ENCODE measurements around the gene TCF3.
A peak's percentile ranks its signal among the peaks of the same experiment; 100 is the strongest.
"Not testable (repeated sequence)": the region's sequence is repeated elsewhere in the genome, so short reads cannot be mapped to it uniquely, and the experiment has no call there.

TCF3 gene

DNA sequence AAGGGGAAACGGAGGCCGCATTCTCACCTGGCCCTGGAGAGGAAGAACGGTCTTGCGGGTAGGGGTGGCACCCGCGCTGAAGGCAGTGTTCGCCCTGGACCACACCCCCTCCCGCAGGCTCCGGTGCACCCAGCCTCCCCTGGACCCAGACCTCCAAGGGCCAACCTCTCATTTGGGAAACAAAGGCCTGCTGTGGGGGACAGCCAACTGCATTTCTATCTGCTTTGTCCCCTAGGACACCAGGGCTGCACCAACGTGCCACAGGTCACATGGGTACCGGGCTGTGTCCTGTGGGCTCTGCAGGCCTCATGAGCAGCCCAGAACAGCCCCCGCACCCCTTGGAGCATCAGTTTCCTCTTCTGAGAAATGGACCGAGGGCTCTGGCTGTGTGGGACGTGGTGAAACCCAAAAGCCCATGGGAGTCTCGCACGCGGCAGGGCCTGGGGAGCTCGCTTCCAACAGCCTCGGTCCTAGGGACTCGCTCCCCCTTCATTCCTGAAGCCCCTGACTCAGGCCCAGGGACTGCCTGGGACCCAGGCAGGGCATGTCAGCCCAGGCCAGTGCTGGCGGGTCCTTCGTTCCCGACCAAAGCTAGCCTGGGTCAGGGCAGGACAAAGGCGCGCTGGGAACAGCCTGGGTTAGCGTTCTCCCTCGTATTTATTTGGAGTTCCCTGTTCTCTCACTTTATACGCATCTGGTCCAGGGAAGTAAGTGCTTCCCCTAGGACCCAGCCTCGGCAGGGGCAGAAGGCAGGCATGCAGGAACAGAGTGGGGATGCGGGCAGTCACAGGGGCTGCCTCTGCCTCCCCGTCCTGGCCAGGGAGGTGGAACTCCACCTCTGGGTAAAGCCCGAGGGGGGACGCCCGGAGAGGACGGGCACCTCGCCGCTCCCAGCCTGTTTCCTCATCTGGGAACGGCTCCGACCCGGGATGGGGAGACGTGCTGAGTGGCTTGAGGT is 4.6 kb downstream of the TCF3 start:
- FAIRE-seq: no peak
- DNase-seq (ENCODE audit: insufficient read length): no peak

DNA sequence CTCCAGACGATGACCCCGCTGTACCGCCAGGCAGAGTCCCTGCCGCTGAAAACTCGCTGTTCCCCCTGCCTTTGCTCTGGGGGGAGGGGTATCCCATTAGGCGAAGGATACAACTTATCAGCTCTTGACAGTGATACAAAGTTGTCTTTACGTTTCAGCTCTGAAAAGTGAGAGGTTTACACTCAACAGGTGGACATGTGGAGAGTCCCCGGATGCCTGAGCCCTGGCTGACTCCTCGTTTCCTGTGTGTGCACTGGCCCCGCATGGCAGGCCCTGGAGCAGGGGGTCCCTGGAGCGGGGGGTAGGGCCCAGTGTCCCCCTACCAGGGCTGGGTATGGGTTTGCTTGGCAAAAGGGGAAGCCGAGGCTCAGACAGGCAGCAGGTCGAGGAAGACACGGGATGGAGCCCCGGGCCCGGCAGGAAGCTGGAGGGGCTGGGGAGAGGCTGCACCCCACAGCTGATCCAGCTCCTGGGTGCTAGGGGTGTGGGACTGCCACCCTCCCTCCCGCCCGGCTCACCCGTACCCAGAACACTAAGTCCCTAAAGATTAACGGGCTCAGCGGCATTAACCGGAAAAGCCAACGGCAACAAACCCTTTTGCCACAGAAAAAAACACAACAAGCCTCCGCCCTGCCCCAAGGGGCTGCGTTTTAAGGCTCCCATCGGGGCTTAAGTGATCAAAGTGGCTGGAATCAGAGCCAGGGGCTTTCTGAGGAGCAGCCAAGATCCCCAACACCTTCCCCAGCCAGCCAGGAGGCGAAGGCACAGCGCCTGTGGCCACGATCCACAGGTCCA is 5.6 kb downstream of the TCF3 start:
- no peak for FAIRE-seq
- no peak for DNase-seq (ENCODE audit: insufficient read length)

More for the DNA sequence above, 4.6 kb downstream of the TCF3 start:
- no peak for TF ChIP-seq TAF1 (IDR thresholded peaks at IDR 0.05; ENCODE audit: borderline replicate concordance, low read depth, low read length)
- TF ChIP-seq POLR2AphosphoS5 (IDR thresholded peaks at IDR 0.05; ENCODE audit: low read depth, low read length): 0 out of 2 replicates have a peak, but pooled peaks have one; percentile 35
- TF ChIP-seq POLR2A (IDR thresholded peaks at IDR 0.05; ENCODE audit: low read depth, low read length): peak; percentile 56

DNA sequence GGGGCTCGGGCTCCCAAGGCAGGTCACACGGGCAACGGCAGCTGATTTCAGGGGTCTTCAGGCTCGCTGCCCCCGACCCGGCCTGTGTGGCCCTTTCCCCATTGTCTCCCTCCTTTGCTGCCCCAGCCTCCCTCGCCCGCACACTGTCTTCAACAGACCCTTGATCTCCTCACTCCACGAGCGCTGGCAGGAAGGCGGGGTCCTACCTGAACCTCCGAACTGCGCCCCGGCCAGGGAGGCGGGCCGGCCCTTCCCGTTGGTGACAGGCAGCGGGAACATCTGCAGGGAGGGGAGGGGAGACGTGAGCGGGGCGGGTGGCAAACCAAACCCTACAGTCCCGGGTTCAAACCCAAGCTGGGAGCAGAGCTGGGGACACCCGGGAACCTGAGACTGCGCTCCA is 6.3 kb downstream of the TCF3 start:
- DNase-seq (ENCODE audit: insufficient read length) (no peak), FAIRE-seq (no peak)
- TF ChIP-seq TAF1 (IDR thresholded peaks at IDR 0.05; ENCODE audit: borderline replicate concordance, low read depth, low read length) (no peak), POLR2A (IDR thresholded peaks at IDR 0.05; ENCODE audit: low read depth, low read length) (no peak), POLR2AphosphoS5 (IDR thresholded peaks at IDR 0.05; ENCODE audit: low read depth, low read length) (no peak)

More for the DNA sequence above, 5.6 kb downstream of the TCF3 start:
- TF ChIP-seq POLR2A (IDR thresholded peaks at IDR 0.05; ENCODE audit: low read depth, low read length) (0 out of 2 replicates have a peak, but pooled peaks have one; percentile 16), POLR2AphosphoS5 (IDR thresholded peaks at IDR 0.05; ENCODE audit: low read depth, low read length) (peak; percentile 5; the same call in 1 of the 2 replicates), TAF1 (IDR thresholded peaks at IDR 0.05; ENCODE audit: borderline replicate concordance, low read depth, low read length) (no peak)

DNA sequence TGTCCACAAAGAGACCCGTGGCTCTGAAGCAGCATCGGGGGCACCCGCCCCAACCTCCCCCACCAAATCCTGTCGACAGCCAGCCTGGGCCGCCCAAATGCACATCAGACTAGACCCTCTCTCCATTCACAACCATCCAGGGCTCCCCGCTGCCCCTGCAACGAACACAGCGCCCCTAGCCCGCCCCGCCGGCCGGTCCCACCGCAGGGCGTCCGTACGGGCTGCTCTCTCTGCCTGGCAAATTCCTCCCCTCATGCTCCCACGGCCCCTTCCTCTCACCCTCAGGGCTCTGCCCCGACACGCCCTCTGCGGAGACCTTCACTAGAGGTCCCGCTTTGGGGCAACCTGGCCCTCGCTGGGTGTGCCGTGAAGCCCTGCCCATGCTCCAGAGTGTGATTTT is 7.1 kb downstream of the TCF3 start:
- TF ChIP-seq TAF1 (IDR thresholded peaks at IDR 0.05; ENCODE audit: borderline replicate concordance, low read depth, low read length): no peak
- no peak for TF ChIP-seq POLR2A (IDR thresholded peaks at IDR 0.05; ENCODE audit: low read depth, low read length)
- 0 out of 2 replicates have a peak, but pooled peaks have one; percentile 17 for TF ChIP-seq POLR2AphosphoS5 (IDR thresholded peaks at IDR 0.05; ENCODE audit: low read depth, low read length)
- FAIRE-seq: no peak

DNA sequence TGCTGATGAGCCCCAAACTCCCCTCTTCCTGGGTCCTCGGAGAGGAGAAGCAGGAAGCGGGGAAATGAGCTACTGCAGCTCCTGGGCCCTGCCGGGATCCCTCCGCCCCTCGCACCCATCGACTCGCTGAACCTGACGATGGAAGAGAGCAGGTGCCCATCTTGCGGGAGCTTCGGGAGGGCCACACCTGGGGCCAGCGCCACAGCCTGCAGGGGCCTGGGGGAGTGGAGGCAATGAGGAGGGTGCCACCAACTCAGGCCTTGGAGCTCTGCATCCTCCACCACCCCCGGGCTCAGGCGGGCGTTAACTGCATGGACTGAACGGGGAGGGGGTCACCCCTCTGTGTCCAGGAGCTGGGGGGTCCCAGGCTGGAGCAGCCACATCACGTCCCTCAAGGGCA is 8.3 kb downstream of the TCF3 start:
- no peak for FAIRE-seq
- TF ChIP-seq POLR2AphosphoS5 (IDR thresholded peaks at IDR 0.05; ENCODE audit: low read depth, low read length) (no peak), POLR2A (IDR thresholded peaks at IDR 0.05; ENCODE audit: low read depth, low read length) (no peak), TAF1 (IDR thresholded peaks at IDR 0.05; ENCODE audit: borderline replicate concordance, low read depth, low read length) (no peak)
- DNase-seq (ENCODE audit: insufficient read length): no peak

More for the DNA sequence above, 7.1 kb downstream of the TCF3 start:
- no peak for DNase-seq (ENCODE audit: insufficient read length)

DNA sequence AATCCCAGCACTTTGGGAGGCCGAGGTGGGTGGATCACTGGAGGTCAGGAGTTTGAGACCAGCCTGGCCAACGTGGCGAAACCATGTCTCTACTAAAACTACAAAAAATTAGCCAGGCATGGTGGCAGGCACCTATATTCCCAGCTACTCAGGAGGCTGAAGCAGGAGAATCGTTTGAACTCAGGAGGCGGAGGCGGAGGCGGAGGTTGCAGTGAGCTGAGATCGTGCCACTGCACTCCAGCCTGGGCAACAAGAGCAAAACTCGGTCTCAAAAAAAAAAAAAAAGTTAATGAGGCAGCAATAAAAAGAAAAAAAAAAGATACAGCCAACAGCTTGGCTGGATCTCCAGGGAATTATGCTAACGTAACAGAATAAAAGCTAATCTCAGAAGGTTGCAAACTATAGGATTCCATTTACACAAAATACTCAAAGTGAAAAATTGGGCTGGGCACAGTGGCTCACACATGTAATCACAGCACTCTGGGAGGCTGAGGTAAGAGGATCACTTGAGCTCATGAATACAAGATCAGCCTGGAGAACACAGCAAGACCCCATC is 11.4 kb downstream of the TCF3 start:
- FAIRE-seq; DNase-seq (ENCODE audit: insufficient read length): not testable (repeated sequence)

DNA sequence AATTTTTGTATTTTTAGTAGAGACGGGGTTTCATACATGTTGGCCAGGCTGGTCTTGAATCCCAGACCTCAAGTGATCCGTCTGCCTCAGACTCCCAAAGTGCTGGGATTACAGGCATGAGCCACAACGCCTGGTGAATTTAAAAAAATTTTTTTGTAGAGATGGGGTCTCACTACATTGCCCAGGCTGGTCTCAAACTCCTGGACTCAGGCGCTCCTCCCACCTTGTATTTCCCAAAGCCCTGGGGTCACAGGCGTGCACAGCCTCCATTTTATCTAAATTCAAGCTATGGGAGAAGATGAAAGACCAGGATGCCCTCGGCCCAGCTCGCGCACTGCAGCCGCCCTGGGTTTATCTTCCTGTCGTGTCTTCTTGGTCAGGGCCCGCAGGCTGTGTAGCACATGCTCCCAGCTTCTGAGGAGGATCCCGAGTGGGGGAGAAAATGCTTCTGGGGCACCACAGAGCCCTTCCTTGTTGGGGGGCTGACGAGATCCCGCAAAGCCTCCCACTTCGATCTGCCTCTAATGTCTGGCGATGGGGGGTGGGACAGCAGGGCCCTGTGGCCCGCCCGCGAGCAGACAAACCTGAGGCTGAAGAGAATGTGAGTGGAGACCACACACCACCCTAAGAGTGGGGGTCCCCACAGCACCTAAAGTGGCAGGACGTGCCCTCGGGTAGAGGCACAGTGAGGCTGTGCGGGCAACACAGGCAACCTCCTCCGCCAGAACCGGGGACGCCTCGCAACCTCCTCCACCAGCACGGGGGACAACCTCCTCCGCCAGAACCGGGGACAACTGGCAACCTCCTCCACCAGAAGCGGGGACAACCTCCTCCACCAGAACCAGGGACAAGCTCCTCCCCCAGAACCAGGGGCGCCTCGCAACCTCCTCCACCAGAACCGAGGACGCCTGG is 15.8 kb downstream of the TCF3 start:
- no peak for DNase-seq (ENCODE audit: insufficient read length)
- no peak for TF ChIP-seq POLR2A (IDR thresholded peaks at IDR 0.05; ENCODE audit: low read depth, low read length)
- TF ChIP-seq POLR2AphosphoS5 (IDR thresholded peaks at IDR 0.05; ENCODE audit: low read depth, low read length): 0 out of 2 replicates have a peak, but pooled peaks have one; percentile 19
- no peak for TF ChIP-seq TAF1 (IDR thresholded peaks at IDR 0.05; ENCODE audit: borderline replicate concordance, low read depth, low read length)

DNA sequence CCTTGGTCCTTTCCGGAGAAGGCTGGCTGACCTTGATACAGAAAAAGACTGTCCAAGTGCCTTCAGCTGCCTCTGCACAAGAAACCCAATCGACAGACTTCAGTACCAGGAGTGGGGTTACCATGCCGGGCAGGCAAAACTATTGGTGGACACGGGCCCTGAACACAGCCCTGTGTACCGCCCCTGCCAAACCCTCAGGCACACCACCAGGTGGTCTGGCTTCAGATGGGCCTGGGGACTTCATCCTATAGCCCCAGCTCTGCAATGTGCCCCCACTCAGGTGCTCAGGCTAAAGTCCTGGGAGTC is 17.5 kb downstream of the TCF3 start:
- TF ChIP-seq POLR2AphosphoS5 (IDR thresholded peaks at IDR 0.05; ENCODE audit: low read depth, low read length): no peak
- TF ChIP-seq TAF1 (IDR thresholded peaks at IDR 0.05; ENCODE audit: borderline replicate concordance, low read depth, low read length): no peak
- peak; percentile 28; the same call in 1 of the 2 replicates for TF ChIP-seq POLR2A (IDR thresholded peaks at IDR 0.05; ENCODE audit: low read depth, low read length)
- no peak for DNase-seq (ENCODE audit: insufficient read length)
- peak; percentile 27 for FAIRE-seq

More for the DNA sequence above, 15.8 kb downstream of the TCF3 start:
- no peak for FAIRE-seq

DNA sequence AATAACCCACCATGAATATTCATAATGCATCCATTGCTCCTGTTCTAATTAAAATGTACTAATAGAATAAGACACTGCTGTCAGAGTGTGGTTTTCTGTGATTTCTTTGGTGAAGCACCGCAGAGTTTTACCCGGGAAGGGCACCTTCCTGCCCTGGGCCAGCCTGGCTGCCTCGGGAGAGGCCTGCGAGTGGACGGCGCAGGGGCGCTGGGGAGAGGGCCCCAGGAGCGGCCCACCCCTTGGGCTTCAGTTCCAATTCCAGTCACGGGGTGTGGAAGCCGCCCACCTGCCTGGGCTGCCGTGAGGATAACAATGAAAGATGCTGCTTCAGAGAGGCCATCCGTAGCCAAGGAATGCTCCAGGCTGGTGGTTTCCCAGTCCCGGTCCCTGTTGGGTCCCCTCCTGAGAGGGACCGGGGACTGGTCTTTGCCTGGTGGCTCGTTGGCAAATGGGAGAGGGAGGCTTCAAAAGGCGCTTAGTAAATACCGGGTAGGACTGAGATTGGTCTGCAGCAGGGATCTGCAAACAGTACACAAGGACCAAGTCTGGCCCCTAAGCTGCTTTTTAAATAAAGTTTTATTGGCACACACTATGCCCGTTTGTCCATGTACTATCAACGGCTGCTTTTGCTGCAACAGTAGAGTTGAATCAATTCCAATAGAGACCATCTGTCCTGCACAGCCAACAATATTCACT is 18.0 kb downstream of the TCF3 start:
- DNase-seq (ENCODE audit: insufficient read length) (no peak), FAIRE-seq (no peak)
- TF ChIP-seq POLR2A (IDR thresholded peaks at IDR 0.05; ENCODE audit: low read depth, low read length) (no peak), POLR2AphosphoS5 (IDR thresholded peaks at IDR 0.05; ENCODE audit: low read depth, low read length) (no peak), TAF1 (IDR thresholded peaks at IDR 0.05; ENCODE audit: borderline replicate concordance, low read depth, low read length) (no peak)

DNA sequence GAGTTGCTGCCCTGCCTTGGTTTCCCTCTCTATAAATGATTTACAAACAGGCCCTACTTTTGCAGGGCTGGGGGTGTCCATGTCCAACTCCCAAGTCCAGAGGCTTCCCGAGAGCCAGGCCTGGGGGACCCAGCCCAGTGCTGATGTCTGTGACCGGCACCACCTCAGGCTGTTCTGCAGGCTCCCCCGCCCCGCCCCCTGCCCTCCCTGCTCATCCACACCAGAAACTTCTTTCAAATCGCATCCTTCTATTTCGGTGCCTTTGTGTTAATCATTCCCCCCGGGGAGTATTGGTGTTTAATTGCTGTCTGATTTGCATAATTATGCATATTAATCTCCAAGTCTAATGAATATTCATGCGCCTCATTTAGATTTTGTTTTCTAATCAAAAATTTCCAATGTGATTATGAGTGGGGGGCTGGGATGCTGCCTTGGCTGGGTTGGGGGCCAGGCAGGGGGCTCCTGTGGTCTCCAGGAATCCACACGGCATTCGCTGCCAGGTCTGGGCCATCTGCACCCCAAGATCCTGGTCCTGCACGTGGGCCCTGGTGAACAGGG is 19.1 kb downstream of the TCF3 start:
- FAIRE-seq (no peak), DNase-seq (ENCODE audit: insufficient read length) (no peak)
- no peak for TF ChIP-seq POLR2AphosphoS5 (IDR thresholded peaks at IDR 0.05; ENCODE audit: low read depth, low read length)
- no peak for TF ChIP-seq TAF1 (IDR thresholded peaks at IDR 0.05; ENCODE audit: borderline replicate concordance, low read depth, low read length)
- TF ChIP-seq POLR2A (IDR thresholded peaks at IDR 0.05; ENCODE audit: low read depth, low read length): no peak; the same call in 1 of the 2 replicates
